Measurements from ENCODE around the gene CA5B. TPM values are rescaled to one million over a fixed set of nuclear protein-coding genes. Genes with fewer than 3 reads are reported as not detected.
A peak's percentile ranks its signal among the peaks of the same experiment; 100 is the strongest.

CA5B gene
- total RNA-seq, 6 donors from 2014 or later = 9.9 to 35.6 (median 17.4) TPM

- Histone ChIP-seq H3K4me3 (no peak overlapping the region), H3K27ac (peak overlapping the region in 1 of 4 donors; percentile 26), H3K27me3 (no peaks in the 10 kb centered on the region), H3K36me3 (peaks cover 0 to 19% (median 2%) of the 10 kb centered on the region in 4 donors), H3K4me1 (peaks cover 0 to 15% (median 4%) of the 10 kb centered on the region in 4 donors), H3K9me3 (no peaks in the 10 kb centered on the region)
- peak in 1 of 2 donors; percentile 24 for DNase-seq
- 71 to 100% methylated on average over 1 to 3 of the region's 3 CpGs for WGBS, 2 donors
- TF ChIP-seq POLR2AphosphoS5 (IDR thresholded peaks at IDR 0.05) = no peak
- TF ChIP-seq POLR2A (IDR thresholded peaks at IDR 0.05) = no peak
- no peak for TF ChIP-seq EP300 (IDR thresholded peaks at IDR 0.05)
- no peak for TF ChIP-seq CTCF (IDR thresholded peaks at IDR 0.05)
- no peak for ATAC-seq (ENCODE audit: low FRiP score in 2 of 2)
Measured at GRCh38 chrX:15786915-15787314, 48.8 kb downstream of the CA5B start.

- Histone ChIP-seq H3K36me3 (peaks cover 0 to 12% (median 0%) of the 10 kb centered on the region in 4 donors), H3K4me1 (peaks cover 0 to 22% (median 9%) of the 10 kb centered on the region in 4 donors), H3K27ac (peak within 1 kb of the TSS; percentile 79 to 90 (median 84)), H3K9me3 (no peaks in the 10 kb centered on the region), H3K27me3 (no peaks in the 10 kb centered on the region), H3K4me3 (peak within 1 kb of the TSS; percentile 36 to 78 (median 64))
- DNase-seq = peak; percentile 95
- peak; percentile 96 to 98 for ATAC-seq (ENCODE audit: low FRiP score in 2 of 2)
- TF ChIP-seq CTCF (IDR thresholded peaks at IDR 0.05) (no peak), POLR2A (IDR thresholded peaks at IDR 0.05) (peak in 3 of 4 donors; percentile 36 to 81 (median 46)), EP300 (IDR thresholded peaks at IDR 0.05) (no peak), POLR2AphosphoS5 (IDR thresholded peaks at IDR 0.05) (peak; percentile 75 to 84)
- 0% methylated on average over 6 to 55 of the region's 55 CpGs for WGBS, 2 donors
Measured at GRCh38 chrX:15789979-15790768, 52.1 kb downstream of the CA5B start, which contains the start of gene ZRSR2. TSS of gene ZRSR2 (plus strand) at chrX:15790484. CDS start at chrX:15790496, 12 bp downstream.

DNA sequence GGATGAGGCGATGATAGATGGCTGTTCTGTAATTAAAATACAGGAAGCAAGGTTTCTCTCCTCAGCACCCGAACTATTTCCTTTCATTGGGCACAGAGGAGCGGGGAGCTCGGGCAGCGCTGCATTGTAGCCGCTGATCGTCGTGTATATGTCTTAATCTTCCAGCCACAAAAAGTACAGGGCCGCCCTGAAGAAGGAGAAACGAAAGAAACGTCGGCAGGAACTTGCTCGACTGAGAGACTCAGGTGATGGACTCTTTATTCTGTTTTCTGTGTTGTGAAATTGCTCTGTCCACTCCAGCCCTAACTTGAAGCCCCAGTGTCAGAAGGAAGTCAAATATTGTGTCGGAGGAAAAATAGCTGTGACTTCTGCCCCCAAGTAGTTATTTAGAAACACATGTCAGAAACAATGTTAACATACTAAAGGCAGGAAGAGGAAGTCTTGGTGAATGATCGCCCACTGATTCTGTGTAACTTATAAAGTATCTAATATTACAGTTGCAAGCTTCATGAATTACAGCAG, 52.8 kb downstream of the CA5B start:
- H3K9me3 ChIP-seq = no peaks in the 10 kb centered on the region
- TF ChIP-seq EP300 (IDR thresholded peaks at IDR 0.05) (no peak), POLR2A (IDR thresholded peaks at IDR 0.05) (no peak), CTCF (IDR thresholded peaks at IDR 0.05) (no peak), POLR2AphosphoS5 (IDR thresholded peaks at IDR 0.05) (no peak)
- WGBS, 2 donors = 0% methylated on average over 13 to 15 of the region's 15 CpGs
- peak overlapping the region; percentile 36 to 78 (median 64) for H3K4me3 ChIP-seq
- no peak for DNase-seq
- H3K36me3 ChIP-seq = peaks cover 0 to 16% (median 0%) of the 10 kb centered on the region in 4 donors
- H3K27me3 ChIP-seq = no peaks in the 10 kb centered on the region
- peaks cover 0 to 22% (median 9%) of the 10 kb centered on the region in 4 donors for H3K4me1 ChIP-seq
- H3K27ac ChIP-seq = peak overlapping the region; percentile 79 to 90 (median 84)
- peak in 1 of 2 donors; percentile 42 for ATAC-seq (ENCODE audit: low FRiP score in 2 of 2)

- no peak for ATAC-seq (ENCODE audit: low FRiP score in 2 of 2)
- no peak overlapping the region for H3K4me3 ChIP-seq
- no peaks in the 10 kb centered on the region for H3K9me3 ChIP-seq
- no peak for DNase-seq
- peaks cover 0 to 44% (median 7%) of the 10 kb centered on the region in 4 donors for H3K36me3 ChIP-seq
- no peak overlapping the region for H3K27ac ChIP-seq
- TF ChIP-seq EP300 (IDR thresholded peaks at IDR 0.05) (no peak), POLR2A (IDR thresholded peaks at IDR 0.05) (no peak), POLR2AphosphoS5 (IDR thresholded peaks at IDR 0.05) (no peak), CTCF (IDR thresholded peaks at IDR 0.05) (no peak)
- H3K27me3 ChIP-seq = no peaks in the 10 kb centered on the region
- WGBS, 2 donors = 93 to 94% methylated on average over 4 of the region's 4 CpGs
- peaks cover 0 to 6% (median 1%) of the 10 kb centered on the region in 4 donors for H3K4me1 ChIP-seq
Measured at GRCh38 chrX:15797707-15798106, 59.6 kb downstream of the CA5B start.

Measured in upper lobe of left lung (tissue), 6 donors.